ENCODE measurements around the gene NETO2.
"Not testable (repeated sequence)": the region's sequence is repeated elsewhere in the genome, so short reads cannot be mapped to it uniquely, and the experiment has no call there.

The NETO2 gene

DNA sequence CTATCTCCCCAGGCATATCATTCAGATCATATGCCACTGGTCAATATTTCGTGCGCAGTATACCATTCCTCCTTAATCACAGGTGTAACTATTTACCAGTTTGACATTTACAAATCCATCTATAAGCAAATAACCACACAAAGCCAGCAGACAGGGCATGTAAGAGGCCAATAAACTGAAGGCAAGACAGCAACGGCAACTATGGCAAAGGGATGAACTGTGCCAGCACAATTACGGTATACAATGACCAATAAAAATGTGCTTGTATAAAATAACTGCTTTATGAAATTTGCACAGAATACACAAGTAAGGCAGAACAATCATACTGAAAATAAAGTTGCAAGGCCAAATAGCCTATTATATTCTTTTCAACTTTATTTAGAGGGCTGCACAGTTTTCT lies 9.2 kb downstream of the NETO2 start:
- no peak for DNase-seq

GRCh38 chr16:47132308-47132707 lies 11.4 kb downstream of the NETO2 start:
- no peak for DNase-seq

DNA sequence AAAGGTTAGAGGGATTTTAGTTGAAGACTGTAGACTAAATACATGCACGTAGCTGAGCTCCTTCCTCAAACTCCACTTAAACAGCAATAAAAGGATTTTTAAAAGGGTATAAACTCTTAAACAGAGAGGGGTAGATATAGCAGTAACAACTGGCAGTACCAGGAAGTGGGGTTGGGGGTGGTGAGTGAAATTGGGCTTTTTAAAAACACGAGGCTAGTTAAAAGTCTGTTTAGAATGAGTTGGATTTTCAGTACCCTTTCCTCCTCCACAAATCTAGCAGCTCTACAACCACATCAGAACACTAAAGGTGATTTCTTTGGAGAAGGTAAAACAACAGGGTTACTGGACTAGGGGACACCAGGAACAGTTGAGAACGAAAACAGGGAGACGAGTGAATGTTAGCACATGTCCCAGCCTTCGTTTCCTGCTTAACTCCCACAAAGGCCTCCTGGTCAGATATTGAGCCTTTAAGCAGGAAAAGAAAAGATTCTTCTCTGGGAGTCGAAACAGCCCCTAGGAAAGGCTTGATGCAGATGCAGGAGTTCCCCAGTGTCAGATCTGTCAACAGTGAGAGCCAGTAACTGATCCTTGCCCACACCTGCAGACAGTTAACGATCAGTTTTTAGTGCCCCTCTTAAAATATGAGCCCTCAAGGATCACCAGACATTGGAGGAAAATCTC lies 13.8 kb downstream of the NETO2 start:
- no peak for DNase-seq

GRCh38 chr16:47127541-47127940 lies 16.2 kb downstream of the NETO2 start:
- no peak for DNase-seq

DNA sequence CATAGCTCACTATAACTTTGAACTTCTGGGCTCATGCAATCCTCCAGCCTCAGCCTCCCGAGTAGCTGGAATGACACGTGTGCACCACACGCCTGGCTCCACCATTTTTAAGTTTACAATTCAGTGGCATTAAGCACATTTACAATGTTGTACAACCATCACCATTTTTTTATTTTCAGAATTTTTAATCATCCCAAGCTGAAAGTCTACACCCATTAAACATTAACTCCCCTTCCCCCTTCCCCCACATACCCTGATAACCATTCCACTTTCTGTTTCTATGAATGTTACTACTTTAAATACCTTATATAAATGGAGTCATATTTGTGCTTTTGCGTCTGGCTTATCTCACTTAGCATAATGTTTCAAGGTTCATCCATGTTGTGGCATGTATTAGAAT lies 18.0 kb downstream of the NETO2 start:
- DNase-seq = no peak

DNA sequence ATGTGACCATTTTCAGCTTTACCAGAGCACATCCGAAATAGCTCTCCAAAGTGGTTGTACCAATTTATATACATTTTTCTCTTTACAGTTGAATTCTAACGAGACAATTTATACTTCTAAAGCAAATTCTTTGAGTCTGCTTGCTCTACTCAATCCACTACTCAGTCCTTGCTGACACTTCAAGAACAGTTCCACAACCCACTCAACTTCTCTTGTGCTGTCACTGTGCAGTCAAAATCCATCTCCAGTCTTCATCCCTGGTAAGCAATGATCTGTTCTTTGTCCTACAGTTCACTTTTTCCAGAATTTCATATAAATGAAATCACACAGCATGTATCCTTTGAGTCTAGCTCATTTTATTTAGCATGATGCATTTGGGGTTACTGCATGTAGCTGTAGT lies 30.6 kb downstream of the NETO2 start:
- DNase-seq = no peak

DNA sequence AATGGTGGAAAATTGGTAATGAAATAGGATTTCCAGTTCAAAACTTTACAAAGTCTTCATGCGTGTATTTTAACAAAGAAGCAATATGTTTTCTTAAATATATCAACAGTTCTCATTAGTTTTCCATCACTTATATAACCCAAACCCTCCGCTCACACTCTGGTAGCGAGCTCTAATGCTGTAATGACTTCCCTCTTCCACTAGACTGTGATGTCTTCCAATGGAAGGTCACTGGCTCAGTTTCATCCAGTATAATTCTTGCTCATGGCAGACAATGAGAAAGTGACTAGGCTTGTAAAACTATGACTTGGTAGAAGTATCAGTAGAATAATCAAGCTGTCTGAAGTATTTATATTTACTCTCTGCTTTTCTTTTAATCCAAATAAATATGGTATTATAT lies 32.8 kb downstream of the NETO2 start:
- no peak for DNase-seq

DNA sequence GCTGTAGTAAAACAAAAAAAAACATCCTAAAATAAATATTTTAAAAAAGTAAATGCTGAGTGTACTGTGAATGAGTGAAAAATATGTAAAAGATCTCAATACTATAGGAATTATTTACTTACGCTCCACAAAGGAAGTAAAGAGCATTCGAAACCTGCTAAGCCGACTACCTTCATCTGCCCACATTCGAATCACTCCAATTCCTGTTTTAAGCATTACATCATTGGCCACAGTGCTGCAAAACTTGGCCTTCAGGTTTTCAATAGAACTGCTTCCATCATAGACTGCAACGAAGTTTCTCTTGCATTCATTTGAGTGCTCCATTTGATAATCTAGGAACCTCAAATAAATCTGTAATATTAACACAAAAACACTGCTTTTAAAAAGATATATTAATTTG lies 34.4 kb downstream of the NETO2 start:
- no peak for DNase-seq

DNA sequence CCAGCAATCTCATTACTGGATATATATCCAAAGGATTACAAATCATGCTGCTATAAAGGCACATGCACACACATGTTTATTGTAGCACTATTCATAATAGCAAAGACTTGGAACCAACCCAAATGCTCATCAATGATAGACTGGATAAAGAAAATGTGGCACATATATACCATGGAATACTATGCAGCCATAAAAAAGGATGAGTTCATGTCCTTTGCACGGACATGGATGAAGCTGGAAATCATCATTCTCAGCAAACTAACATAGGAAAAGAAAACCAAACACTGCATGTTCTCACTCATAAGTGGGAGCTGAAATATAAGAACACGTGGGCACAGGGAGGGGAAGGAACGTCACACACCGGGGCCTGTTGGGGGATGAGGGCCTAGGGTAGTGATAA lies 40.8 kb downstream of the NETO2 start:
- DNase-seq = not testable (repeated sequence)

- not testable (repeated sequence) for DNase-seq
These were observed 46.6 kb downstream of the NETO2 start for GRCh38 chr16:47097154-47097553.

- DNase-seq = no peak
These were observed 47.4 kb downstream of the NETO2 start for GRCh38 chr16:47096297-47096696.

DNA sequence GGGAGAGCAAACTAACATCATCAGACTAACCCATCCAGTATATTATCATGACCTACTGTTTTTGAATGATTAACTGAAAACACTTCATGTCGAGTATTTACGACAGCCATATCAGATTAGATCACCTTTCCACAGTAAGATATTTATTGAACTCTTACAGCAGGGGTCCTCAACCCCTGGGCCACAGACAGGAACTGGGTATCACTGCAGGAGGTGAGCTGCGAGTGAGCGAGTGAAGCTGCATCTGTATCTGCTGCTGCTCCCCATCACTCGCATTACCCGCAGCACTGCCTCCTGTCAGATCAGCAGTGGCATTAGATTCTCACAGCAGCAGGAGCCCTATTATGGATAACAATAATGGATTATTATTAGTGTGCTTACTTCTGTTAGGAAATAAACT lies 59.5 kb downstream of the NETO2 start:
- DNase-seq = no peak

GRCh38 chr16:47082099-47082865 lies 61.5 kb downstream of the NETO2 start:
- no peak for DNase-seq

DNA sequence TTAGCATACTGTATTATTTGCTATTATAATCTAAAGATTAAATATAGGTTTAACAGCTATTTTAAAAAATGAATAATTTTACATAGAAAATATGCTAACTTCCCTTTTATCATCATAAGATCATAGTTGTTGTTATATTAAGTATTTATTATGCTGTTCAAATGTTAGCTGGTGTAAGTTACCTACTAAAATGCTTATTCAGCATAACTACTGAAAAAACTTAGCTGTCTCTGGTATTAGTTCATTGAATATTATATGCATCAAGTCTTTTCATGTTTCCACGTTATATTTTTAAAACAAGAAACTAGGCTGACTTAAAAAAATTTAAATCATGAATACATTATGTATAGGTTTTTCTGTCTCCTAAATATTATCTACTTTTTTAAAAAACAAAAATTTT lies 62.6 kb downstream of the NETO2 start:
- no peak for DNase-seq

GRCh38 chr16:47079860-47080259 lies 63.9 kb downstream of the NETO2 start:
- DNase-seq = no peak

DNA sequence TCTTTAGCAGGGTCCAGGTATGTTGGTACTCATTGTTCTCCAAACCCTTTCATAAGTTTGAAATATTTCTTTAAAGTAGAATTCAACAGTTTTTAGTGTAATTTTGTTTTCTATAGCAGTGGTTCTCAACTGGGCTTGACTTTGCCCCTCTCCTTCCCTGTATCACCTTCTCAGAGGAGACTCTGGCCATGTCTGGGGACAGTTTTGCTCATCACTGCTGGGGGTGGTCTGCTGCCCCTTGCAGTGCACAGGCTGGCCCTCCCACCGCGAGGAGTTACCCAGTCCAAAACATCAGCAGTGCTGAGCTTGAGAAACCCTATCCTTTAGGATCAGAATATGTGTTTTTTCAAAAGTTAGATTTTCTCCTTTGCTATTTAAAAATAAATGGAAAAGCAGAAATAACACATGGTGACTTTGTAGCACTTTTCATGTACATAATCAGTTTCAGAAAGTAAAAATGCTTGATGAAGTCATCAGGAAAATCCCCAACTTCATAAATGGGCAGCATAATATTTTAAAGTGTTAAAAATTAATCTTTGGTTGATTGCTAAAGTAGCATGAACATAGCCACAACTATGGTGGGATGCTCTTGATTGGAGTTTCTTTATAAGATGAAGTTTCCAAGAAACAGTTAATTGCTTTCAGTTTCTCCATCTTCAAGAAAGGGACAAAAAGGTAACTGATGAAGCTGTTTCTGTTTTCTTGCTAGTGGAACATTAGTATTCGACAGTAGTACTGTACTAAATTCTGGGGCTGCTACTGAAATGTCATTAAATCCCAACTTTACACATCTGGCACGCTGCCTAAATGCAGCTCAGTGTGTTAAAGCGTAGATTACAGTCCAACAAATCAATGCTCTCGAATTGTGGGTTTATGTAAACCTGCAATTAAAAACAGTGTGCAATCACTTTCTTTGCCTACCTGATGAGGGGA lies 70.3 kb downstream of the NETO2 start:
- no peak for DNase-seq

DNA sequence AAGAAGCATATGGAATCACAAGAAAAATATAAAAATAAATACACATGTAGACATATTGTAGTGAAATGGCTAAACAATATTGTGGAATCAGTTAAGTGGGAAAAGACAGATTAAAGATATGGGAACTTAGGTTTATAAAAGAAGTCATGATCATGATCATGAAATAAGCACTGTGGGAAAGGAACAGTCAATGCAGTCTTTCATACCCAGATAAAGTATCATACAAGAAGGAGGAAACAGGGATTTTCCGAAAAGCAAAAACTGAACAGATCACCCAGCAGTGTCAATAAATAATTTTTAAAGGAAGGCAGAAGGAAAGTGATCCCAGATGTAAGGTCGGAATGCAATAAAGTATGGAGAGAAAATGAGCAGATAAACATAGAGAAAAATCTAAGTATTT lies 71.6 kb downstream of the NETO2 start:
- DNase-seq = no peak

- DNase-seq = no peak
These were observed 73.7 kb downstream of the NETO2 start for GRCh38 chr16:47069841-47070584.

DNA sequence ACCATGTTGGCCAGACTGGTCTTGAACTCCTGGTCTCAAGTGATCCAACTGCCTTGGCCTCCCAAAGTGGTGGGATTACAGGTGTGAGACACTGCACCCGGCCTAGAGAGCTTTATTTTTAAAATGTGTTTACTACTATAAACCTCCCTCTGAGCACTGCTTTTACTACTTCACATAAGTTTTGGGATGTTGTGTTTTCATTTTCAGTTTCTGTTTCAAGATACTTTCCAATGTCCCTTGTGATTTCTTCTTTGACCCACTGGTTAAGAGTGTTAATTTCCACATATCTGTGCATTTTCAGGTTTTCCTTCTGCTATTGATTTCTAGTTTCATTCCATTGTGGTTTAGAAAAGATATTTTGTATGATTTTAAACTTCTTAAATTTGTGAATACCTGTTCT lies 74.4 kb downstream of the NETO2 start:
- no peak for DNase-seq

GRCh38 chr16:47067203-47067602 lies 76.5 kb downstream of the NETO2 start:
- no peak for DNase-seq

DNA sequence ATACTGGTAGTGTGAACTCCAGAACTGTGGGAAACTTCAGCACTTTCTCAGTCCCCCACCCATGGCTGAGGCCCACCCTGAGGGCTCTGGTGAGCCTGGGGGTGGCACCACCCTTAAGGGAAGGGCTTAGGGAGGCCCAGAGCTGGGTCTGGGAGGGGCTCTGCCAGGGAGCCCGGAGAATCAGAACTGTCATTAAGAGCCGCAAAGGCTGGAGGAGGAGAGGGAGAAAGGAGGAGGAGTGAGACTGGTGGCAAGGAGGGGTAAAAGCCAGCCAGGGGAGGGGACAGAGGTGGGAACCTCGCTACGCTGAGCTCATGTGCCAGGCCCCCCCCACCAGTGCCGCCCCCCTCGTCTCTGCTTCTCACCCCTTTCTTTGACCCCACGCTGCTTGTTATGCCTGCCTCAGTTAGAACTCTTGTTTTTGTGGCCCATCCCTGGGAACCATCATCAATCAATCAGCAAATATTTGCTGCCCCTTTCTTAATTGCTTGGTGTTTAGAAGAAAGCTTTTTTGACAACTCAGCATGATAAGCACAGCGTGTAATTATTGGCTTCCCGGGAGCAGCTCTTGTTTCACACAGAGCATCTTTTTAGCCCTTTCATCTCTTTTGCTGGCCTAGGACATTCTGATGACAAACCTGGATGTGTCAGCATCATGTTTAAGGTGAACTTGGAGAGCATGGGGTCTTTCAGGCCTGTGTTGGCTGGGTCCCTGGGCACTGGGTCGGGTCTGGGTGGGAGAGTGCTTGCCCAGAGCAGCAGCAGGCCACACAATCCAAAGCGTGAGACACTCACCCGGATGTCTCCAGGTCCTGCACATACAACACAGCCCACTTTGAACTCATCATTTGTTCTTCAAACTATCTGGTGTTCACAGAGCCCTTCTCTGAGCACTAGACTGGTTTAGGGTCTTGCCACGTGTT lies 77.7 kb downstream of the NETO2 start:
- no peak for DNase-seq

DNA sequence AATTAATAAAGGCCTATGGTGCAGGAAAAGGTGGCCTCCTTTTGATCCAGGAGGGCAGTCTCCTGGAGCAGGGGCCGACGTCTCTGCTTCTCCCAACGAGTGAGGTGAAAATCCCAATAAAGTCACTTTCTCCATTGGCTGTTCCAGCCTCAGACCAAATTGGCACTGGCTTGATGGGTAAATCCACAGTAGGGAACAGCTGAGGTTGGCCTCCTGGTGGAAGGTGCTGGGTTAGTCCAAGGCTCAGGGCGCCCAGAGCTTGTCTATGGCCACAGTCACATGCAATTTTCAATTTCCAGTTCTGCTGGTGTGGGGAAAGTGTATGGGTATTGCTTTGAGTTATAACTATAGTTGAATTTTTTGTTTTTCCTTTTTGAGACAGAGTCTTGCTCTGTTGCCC lies 79.0 kb downstream of the NETO2 start:
- no peak for DNase-seq

Data from activated naive CD4-positive, alpha-beta T cell treated with Interleukin-2 at 50 U/mL for 16 hours (primary cell).